Stimulated activated CD4-positive, alpha-beta T cell treated with anti-CD3 and anti-CD28 coated beads, TNF-alpha, amount 100 ng/mL, for 48 hours (primary cell): Measurements from ENCODE around the gene ABTB2.

ENCODE experiments used
- DNase-seq, 3 donors: peaks; one replicate each; pipeline ENCODE4 v3.0.0-alpha.2; 2020; ENCODE audit warnings: low read depth in 3 of 3

The ABTB2 gene

DNA sequence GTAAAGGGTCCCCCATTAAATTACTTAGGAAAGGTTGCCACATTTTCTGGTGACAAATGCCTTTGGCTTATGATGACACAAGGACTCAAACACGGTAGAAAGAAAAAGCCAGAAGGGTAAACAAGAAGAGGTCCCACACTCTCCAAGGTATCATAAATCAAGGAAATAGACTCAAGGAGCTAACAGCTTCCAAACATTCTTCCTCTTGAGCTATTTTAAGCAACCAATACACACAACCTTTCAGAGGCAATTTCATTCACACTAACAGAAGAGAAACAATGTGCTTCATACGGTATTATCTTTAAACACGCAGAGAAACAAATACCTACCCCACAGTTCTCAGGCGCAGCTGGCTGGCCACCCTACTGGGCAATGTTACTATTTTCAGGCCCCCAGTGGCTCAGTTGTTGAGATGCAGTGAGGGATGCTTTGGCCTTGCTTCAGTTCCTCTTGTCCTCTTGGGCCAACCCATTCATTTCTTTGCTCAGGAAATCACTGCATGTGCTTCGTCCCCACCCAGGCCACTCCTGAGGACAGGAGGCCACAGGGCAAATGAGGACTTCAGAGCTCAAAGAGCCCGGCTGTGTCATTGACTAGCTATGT is 15.8 kb downstream of the ABTB2 start:
- DNase-seq: no peak

DNA sequence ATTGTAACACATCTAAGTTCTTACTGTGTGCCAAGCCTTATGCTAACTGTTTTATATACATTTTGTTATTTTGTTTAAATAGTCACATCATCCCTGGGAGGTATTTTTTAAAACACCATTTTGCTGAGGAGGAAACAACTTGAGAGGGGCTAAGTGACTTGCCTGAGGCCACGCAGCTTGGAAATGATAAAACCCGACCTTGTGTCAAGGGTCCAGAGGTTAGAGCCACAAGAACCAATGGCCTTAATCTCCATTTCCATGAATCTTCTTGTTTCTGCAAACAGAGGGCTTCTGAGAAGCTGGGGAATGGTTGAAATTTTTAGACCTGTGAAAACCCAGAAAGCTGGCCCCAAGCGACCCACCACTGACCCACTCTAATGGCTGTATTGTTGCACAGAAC is 16.7 kb downstream of the ABTB2 start:
- DNase-seq: no peak

DNA sequence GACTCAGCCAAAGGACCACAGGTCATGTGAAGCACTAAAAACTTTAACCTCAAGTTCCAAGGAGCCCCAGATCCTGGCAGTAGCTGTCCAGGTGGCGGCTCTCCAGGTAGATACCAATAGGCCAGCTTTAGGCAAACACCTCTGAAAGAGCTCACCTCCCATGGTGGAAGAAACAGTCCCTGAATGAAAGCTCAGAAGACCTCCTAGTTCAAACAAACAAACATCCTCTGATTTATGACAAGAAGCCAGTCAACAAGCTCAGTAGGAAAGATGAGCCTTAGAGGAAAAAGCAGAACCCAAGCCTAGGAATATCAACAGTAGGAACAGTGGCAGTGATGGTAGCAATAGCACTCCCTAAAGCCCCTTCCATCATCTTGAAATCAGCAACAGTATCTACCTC is 17.2 kb downstream of the ABTB2 start:
- no peak for DNase-seq

DNA sequence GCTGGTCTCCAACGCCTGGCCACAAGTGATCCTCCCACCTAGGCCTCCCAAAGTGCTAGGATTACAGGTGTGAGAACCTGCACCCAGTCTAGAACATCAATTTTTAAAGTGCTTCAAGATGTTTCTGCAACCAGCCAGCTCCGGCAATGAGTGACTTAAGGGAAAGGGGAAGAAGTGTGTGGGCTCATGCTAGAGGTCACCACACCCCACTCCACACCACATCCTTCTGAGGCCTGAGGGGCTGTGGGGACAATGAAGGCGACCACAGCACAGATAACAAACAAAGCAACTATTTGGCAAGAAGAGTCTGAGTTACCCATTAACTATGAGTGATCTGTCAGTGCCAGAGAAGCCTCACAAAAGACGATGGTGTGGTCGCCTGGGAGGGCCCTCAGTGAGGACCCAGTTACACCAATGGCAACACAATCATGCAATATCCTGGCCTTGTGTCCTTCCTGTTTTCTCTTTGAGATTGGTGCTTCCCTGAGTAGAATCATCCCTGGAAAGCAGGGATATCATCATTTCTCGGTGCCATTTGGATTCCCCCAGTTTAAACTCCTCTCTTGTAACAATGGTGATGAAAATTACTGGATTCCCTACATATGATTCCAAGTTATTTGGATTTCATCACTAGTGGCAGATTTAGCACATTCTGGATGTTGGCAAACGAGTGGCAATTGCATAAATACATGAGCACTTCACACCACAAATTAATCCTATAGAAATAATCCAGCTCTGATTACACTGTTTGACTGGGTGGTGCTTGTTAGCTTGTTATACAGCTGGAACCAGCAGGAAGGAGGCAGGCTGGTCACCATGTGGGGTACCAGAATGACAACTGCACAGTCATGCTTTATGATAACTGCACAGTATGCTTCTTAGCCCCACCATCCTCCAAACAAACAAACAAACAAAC is 18.4 kb downstream of the ABTB2 start:
- DNase-seq: no peak

DNA sequence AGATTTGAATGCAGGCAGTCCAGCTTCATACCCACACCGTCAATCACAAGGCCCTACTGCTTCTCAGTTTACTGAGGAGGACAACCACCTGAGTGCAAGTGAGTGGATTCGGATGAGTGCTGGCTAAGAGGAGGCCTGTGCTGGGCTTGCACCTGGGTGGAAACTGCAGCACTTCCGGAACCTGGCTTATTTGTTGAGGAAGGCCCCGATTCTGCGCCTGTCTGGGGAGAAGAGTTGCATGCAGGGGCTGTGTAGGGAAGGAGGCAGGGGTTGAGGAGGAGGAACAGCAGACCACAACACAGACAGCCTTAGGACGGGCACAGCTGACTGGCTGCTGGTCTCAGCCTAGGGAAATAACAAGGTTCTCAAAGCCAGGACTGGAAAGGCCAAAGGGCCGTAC is 20.8 kb downstream of the ABTB2 start:
- DNase-seq: no peak

DNA sequence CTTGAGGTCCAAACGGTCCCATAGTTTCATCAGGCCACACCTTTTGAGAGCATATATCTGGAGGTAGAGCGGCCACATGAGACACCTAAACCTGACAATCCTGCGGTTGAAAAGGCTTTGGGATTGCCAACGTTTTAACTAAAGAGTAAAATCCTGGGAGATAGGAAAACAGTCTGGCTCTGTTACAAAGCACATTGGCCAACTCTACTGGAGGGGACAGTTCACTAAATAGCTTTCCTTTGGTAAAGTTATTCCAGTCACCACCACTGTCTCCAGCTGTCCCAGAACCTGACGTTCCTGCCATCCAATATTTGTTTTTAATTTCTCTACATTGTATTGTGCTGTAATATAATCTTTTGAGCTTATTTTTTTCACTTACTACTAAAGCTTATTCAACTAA is 22.0 kb downstream of the ABTB2 start:
- DNase-seq: no peak

DNA sequence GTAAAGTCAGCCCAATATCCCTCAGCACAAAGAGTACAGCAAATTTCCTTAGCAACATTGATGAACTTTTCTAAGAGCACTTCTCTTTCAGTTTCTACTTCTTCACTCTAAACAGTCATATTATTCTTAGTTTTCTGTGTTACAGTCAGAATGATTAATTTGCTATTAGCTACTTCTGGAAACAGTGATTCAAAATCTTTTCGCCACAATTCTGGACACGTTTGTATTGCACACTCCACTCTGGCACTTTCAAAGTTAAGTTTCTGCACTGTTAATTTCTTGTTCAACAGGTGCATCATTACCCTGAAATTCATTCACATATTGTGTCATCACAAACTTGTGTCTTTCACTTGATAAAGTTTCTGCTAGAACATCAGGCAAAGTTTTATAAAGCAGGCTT is 22.5 kb downstream of the ABTB2 start:
- DNase-seq: no peak

DNA sequence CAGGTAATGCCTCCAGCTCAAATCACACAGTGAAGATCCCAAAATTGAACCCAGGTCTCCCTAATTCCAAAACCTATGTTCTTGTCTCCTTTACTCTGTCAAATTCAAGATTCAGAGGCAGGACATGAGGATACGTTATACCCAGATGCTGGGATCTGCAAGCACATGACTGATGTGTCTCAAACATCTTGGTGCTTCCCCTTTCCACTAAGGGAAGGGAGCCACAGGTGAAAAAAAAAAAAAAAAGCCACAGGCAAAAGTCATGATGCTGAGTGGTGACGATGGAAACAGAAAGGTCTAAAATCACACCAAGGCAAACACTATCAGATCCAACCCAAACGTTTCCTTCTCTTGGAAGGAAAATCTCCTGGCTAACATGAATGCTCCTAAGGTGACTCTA is 24.0 kb downstream of the ABTB2 start:
- no peak for DNase-seq

DNA sequence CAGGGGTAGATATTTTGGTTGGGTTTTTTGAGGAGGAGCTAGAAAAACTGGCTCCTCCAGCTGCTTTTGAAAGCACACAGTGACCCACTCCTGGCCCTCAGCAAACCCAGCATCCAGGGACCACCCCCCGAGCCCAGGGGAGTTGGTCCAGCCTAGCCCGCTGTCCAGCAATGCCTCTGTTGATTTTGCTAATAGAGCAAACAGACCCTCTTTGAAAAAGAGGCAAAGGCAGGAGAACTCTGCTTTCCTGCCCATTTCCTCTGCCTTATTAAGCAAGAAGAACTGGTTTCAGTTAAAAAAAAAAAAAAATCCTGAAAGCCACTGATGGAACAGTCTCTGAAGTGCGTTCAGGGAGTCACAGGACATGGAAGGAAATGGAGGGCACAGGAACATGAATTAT is 25.3 kb downstream of the ABTB2 start:
- no peak for DNase-seq

DNA sequence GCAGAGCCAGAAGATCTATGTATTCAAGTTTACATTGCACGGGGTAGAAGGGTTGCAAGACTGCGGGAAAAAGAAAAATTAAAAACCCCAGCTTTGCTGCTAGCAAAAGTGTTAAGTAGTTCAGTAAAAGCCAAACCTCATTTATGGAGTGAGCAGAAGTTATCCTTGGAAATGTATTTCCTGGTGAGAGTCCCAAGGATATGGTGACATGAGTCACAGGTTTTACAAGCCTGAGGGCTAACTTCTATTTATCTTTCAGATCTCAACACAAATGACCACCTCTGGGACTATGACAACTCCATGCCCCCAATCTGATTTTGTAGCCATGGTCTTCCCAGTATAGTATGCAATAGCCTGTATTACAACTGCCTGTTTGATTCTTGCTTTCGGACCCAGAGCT is 26.1 kb downstream of the ABTB2 start:
- DNase-seq: no peak

DNA sequence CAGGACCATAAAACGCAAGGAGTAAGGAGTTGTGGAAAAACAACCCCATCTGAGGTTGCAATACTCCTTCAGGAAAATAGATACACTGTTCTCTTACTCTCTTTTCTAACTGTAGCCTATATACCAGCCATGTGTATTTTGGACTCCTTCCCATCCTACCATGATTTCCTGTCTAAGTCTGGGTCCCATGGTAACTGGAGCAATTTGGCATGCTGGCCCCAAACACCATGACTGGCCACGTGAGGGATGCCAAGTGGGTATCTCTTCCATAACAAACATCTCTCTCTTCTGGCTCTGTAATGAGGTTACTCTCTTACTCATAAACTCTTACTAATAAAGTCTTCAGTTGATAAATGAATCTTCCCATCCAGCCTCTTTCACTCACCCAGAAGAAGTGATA is 26.5 kb downstream of the ABTB2 start:
- no peak for DNase-seq

DNA sequence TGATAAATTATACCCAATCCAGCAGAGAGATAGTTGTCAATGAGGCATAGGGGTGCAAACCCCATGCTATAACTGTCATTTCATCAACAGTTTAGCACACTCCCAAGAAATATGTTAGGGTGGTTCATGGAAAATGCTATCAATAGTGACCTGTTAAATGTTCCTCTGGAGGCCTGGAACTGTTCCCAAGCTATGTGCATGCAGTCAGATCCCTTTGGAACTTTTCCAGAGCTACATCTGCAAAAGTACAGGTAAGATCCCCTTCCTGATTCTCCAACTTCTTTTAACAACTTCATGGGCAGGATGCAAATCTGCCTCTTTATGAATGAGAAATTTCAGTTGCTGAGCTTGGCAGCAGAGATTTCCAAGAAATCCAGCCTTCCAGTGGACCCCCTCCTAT is 27.2 kb downstream of the ABTB2 start:
- DNase-seq: no peak

DNA sequence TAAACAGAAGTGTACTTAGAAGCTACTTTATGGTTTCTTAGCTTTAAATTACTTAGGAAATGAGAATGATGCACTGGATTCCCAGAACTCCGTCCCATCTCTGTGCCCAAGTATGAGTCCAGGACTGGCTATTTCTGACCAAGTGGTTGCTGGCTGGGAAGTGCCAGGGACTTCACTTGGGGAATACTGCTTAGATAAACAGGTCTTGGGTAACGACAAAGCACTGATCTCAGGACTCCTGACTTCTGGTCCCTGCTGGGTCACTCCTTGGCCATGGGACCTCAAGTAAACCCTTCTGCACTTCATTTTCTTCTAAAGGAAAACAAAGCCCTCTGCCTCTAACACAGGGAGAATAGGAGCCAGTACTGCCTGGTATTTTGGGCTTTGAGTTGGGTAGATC is 27.9 kb downstream of the ABTB2 start:
- no peak for DNase-seq

DNA sequence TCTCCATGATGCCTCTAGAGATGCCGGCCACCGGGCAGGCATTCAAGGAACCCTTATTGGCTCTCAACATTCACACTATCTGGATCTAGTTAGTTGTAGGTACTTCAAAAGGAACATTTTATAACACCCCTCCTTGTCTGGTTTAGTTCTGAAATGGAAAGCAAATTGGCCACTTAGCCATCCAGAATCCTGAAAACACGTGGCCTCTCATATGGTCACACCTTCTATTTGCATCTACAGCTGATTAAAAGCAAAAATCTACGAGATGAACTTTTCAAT is 29.2 kb downstream of the ABTB2 start:
- no peak for DNase-seq

DNA sequence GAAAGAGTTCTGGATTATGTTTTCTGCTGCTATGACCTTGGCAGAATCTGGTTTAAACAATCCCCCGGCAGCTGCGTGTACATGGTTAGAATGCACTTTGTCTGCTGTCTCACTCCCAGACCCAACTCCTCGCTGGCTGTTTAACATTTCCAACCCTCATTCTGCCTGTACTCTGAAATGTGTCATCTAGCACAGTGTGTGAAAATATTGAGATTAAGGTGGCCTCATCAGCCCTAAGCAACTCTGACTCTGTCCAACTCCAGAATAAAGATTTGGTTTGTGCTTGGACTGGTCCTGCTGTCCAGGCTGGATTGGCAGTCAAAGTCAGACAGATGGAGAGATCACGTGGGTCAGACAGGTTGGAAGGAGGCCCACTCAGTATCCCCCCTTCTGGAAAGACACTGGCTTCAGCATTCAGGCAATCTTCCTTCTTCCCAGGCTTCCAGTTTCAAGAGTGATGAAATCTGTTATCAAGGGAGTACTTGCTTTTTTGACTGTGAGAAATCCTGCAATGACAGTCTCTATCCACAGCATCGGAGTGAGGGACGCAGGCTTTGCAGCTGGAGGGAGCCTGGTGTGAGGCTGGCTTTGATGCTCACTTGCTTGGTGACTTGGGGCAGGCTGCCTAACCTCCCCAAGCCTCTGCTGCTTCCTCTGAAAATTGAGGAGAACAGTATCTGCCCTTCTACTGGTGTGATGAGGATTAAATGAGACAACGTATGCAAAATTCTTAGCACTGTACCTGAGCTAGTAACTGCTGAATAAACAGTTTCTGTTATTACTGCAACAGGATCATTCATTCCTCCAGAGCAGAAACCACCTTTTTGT is 29.8 kb downstream of the ABTB2 start:
- no peak for DNase-seq

DNA sequence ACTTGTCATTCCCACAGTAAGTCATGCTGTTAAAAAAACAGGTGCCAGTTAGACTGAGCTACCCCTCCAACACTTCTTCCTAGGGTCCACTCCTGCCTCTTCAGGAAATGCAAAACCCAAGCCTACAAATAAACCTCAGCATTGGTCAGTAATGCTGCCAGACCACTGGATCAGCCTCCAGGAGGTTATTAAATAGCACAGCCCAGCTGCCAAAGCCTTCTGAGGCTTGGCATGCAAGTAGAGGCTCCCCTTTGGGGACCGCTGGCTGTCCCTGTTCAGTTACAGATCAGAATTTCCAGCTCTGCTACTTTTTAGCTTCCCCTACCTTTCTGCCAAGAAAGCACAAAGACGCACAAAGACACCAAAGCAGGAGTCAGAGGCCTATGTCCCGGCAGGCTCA is 33.3 kb downstream of the ABTB2 start:
- no peak for DNase-seq

DNA sequence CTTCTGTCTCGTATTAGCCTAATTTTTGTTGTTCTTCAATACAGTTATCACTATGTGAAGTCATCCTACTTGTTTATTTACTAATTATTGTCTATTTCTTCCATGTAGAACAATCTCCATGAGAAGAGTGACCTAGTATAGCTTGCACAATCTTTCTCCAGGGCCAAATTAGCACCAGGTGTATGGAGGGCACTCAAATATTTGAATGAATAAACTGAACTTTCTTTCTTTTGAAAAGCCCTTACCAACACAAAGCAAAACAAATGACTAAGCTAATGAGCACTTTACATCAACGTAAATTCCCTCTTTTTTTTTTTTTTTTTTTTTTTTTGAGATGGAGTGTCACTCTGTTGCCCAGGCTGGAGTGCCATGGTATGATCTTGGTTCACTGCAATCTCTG is 34.2 kb downstream of the ABTB2 start:
- no peak for DNase-seq

DNA sequence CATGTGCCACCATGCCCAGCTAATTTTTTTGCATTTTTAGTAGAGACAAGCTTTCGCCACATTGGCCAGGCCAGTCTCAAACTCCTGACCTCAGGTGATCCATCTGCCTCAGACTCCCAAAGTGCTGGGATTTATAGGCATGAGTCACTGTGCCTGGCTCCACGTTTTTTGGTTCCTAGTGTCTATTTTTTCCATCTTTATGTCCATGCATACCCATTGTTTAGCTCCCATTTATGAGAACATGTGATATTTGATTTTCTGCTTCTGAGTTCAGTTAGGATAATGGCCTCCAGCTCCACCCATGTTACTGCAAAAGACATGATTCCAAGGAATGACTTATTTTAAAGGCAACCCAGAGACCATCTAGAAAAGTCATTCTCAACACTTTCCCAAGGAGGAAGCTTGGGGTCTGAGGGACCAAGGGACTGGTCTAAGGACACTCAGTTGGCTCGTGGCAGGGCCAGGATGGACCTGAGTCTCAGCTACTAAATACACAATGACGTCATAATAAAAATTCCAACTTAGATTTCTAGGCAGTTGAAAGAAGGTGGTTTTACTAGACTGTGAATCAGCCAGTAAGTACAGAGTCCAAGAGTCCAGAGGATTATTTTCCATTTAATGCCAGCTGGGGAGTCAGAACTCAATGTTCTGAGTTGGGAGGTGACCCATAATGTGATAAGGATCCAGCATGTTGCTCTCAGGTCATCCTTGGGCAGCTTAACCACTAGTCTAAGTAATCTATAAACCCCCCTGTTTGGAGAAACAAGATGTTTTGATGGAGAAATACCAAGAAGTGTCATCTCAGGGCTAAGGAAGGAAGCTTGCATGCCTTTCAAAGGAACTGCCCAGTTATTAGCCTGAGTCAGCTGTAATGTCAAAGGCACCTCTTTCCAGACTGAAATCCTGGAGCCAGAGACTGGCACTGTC is 39.4 kb downstream of the ABTB2 start:
- DNase-seq: no peak

DNA sequence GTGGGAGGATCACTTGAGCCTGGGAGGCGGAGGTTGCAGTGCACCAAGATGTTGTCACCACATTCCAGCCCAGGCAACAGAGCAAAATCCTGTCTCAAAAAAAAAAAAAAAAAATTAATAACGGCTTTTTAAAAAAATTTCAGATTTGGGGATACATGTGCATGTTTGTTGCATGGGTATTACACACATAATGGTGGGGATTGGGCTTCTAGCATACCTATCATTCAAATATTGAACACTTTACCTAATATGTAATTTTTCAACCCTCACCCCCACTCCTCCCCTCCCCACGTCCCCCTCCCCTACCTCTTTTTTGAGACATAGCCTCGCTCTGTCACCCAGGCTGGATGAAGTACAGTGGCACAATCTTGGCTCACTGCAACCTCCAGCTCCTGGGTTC is 40.1 kb downstream of the ABTB2 start:
- no peak for DNase-seq

DNA sequence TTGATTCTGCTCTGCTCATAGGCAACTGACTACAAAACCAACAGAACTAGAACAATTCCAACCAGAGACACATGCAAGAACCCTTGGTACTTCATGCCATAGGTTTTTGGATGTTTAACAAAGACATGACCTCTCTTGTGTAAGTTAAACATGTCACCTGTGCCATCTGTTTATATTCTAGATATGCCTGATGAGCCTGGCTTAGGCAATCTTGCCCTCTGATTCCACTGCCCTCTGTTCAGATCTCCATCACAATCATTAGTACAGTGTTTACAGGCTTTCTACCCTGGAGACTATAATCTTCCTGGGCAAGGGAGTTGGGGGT is 40.8 kb downstream of the ABTB2 start:
- DNase-seq: no peak

DNA sequence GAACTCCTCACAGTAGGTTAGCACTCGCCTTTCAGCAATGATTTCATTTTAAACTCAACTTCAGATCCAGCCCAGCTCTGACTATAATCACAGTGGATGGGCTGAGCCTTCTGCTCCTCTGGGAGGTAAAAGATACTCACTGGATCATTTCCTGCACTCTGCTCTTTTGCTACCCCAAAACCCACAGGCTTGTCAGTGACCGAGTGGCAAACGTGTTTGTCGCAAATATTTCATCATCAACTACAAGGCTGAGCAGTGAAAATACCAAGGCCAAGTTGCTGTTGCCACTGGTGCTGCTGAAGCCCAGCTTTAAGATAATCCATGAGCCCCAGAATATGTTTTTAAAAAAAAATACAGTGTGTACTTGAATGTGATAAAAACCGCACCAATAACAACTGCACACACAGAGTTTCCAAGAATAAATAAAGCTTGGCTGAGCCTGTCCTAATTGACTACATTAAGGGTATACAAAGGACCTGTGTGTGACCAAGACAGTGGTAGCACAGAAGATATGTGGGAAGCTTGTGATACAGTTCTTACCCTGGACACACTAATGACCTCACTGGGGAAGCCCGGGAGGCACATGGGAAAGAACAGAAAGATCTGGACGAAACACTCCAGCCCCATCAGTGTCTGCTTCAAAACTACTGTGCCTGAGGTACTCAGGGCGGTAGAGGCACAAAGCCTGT is 41.3 kb downstream of the ABTB2 start:
- DNase-seq: no peak
